Hepatocyte (in vitro differentiated cells): ENCODE measurements around the gene SLC4A7.

ENCODE experiments used
- EZH2 ChIP-seq: fragments of 200-600 bp; sonication (generic); IDR thresholded peaks from 2 replicates; pipeline ENCODE4 v1.6.1; 2016; ENCODE audit warnings: antibody characterized with exemption, mild to moderate bottlenecking, borderline replicate concordance
- TF ChIP-seq, protein P1 (sequence below): fragments of 200-600 bp; sonication (generic); IDR thresholded peaks from 2 replicates; pipeline ENCODE4 v1.5.1; 2016; ENCODE audit warnings: antibody characterized with exemption, mild to moderate bottlenecking; ENCODE audit not compliant: poor library complexity

DNA sequence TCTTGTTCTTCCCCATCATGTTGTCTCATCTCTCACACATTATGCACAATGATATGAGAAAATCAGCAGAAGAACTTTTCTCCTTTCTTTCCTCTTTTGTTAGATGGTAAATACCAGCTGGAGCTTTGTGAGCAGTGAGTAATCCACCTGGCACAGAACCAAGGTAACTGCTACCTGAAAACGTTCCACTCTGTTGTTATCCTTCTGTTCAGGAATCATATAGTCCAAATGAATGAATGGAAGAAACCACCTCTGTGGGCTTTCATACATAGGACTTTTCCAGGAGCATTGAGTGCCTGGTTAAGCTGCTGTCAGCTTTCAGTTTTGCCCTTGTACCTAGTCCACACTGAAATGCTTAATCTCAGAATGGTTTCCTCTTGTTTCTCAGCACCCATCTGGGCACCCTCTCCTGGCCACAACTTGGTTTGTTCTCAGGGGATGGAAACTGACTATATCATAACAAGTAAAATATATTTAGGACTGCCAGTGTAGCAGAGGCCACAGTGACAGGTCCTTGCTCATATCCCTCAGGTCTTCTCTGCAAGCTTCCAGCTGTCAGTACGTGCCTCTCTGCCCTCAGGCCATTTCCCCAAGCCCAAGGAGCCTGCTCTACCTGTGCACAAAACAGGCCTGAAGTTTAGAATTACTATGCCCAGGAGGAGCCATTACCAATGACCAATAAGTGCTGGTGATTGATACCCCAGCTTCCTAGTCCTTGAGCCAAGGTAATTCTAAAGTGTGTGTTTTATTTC lies 23.5 kb upstream of the SLC4A7 start:
- TF ChIP-seq, protein P1, sequence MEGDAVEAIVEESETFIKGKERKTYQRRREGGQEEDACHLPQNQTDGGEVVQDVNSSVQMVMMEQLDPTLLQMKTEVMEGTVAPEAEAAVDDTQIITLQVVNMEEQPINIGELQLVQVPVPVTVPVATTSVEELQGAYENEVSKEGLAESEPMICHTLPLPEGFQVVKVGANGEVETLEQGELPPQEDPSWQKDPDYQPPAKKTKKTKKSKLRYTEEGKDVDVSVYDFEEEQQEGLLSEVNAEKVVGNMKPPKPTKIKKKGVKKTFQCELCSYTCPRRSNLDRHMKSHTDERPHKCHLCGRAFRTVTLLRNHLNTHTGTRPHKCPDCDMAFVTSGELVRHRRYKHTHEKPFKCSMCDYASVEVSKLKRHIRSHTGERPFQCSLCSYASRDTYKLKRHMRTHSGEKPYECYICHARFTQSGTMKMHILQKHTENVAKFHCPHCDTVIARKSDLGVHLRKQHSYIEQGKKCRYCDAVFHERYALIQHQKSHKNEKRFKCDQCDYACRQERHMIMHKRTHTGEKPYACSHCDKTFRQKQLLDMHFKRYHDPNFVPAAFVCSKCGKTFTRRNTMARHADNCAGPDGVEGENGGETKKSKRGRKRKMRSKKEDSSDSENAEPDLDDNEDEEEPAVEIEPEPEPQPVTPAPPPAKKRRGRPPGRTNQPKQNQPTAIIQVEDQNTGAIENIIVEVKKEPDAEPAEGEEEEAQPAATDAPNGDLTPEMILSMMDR, result no peak
- no peak for TF ChIP-seq EZH2
